GM19438 (cell line): ENCODE results near the gene PCBD2.
"Not testable (repeated sequence)": the region's sequence is repeated elsewhere in the genome, so short reads cannot be mapped to it uniquely, and the experiment has no call there.

Experiments
- ATAC-seq: cut with Tn5 transposase; IDR thresholded peaks from one replicate; pipeline ENCODE4 v1.9.1; 2021; ENCODE audit warnings: low read depth; ENCODE audit not compliant: unreplicated experiment

The PCBD2 gene

DNA sequence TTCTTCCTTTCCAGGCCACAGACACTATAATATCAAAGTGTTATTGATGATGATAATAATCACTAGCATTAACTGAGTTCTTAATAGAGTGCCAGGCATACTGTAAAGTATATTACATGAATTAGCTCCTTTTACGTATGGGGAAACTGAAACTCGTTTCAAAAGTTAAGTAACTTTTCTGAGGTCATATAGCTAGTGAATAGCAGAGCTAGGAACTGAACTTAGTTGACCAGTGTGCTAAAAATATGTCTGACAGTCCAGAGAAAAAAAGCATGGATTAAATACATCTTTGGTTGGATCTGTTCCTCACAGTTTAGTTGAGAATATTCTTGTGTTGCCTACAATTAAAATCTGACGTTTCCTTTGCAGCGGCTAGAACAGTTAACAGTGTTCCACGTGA lies 44.4 kb downstream of the PCBD2 start:
- ATAC-seq, result no peak

DNA sequence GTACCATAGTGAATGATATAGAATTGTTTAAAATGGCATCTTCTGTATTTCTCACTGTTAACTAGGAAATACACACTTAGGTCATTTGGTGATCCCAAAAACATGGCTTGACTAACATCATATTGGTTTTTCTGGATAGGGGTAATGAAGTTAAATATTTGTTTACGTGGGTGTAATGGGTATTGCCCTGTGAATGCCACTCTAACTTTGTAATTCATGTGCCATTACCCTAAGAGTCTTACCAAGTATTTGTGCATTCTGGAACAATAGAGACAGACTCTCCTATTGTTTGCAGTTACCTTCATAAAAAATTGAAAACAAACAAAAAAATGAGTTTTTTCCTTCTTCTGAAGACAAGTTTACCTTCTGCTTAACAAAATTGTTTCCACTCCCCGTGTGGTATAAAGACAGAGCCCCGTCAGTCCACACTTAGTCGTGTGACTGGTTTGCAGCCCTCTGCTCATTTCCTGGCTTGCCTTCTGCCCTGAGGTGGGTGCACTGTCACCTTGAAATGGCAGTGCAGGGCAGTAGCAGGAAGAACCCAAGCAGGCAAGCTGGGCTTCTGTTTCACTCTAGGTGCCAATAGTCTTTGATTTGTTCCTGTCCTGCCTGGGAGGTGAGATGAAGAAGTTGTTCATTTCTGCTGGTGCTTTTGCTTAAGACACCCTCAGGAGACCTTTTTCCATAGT lies 53.1 kb downstream of the PCBD2 start:
- no peak for ATAC-seq

DNA sequence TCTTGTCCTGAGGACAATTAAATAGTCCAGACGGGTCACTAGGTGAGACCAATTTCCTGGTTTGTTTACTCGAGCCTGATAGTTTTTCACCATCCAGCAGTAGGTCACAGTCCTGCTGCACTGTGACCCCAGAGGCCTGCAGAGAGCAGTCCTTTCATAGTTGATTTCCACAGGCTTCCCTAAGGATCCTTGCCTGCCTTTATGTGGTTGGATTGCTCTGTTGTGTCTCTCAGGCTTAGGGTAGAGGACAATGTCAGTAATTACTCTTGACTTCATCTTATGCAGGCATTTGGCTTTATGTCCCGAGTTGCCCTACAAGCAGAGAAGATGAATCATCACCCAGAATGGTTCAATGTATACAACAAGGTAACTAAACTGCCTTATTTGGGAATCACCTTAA lies 53.8 kb downstream of the PCBD2 start:
- ATAC-seq, result no peak

DNA sequence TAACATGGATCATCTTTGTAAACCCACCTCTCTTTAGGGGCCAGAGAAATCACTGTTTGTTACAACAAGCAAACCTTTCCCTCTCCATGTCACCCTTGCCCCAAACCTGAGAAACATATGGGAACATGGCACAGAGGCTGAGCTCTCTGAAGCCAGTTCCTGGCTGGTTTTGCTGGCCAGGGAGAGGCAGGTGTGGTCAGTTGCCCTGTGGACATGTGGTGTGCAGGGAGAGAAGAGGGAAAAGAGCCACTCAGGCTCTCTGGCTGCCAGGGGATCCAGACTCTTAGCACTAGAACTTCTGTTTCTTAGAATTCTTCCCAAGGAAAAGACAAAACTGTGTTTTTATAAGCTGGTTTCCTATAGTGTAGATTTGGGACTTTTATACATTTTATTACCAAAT lies 58.2 kb downstream of the PCBD2 start:
- no peak for ATAC-seq

DNA sequence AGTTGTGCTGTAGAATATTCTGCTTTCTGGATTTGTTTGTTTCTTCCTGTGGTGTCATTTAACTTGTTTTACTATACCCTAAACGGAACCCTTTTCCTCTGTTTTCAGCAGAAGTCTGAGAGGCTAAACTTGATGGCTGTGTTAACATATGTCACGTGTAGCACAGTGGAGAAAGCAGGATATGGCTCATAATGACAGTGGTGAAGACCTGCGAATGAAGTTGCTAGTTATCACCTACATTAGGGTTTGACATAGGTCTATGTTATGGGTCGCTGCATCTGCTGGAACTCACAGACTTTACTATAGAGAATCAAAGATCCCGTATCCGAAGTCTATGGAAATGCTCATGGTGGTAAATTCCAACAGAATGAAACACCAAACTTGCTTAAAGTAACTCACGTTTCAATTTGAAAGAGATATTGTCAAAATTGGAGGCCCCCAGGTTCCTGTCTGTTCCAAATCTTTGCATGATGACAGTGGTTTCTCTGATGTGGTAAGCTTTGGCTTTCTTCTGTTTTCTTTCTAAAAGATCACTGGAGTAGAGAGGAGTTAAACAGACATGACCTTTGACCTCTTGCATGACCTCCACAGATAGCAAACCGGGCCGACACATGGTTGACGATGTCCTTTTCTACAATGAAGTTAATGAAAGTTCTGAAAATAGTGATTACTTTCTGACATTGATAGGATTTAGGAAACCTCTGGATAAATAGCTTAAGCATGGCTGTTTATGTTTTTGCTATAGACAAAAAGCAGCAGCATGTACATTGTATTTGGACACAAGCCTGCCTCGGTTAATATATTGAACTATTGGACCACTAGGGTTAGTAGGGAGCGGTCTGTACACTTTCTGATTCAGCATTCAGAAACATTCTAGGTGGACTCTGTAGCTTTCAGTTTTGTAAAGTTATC lies 59.7 kb downstream of the PCBD2 start:
- no peak for ATAC-seq

DNA sequence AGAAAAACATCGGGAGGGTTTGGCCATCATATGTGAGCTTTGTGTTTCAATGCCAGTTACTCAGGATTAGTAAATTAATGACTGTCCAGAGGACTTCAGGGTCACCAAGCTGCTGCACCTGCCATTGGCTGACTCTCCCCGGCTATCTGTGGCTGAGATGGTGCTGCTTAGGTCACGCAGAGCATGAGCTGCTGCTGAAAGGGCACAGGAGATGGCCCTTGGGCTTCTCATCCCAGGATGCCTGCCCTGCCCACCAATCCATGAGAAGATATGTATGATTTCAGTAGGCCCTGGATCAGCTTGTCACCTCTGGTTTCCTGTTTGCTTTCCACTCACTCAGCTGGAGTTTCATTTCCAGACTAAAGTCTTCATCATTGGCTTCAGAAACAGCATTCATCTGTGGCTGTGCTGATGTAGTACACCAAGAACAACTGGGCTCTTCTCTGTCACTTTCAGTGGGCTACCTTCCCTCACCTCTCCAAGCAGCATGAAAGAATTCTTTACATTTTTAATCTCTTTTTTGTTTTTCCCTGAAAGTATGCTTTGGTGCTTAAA lies 60.4 kb downstream of the PCBD2 start:
- no peak for ATAC-seq

DNA sequence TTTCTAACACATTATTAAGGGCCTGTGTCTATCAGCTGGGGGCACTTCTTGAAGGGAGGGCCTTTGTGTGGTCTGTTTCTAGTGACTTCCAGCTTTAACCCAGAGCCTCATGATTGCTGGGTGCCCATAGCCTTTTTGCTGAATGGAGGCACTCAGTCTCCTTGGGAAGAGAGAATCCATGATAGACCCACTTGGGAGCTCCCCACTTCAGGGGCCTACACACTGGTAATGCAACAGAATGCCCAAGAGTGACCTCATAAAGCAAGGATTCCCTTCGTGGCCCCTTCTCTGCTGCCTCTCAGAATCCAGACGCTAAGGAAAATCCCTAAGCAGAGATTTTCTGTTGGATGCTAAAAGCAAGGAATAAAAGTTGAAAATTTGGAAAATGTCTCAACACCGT lies 62.7 kb downstream of the PCBD2 start, which contains the start of gene CATSPER3:
CATSPER3 (plus strand) TSS at position 301 of the 400 bp plus-strand sequence; CDS start at position 386, 85 bp downstream.
- ATAC-seq, result no peak

DNA sequence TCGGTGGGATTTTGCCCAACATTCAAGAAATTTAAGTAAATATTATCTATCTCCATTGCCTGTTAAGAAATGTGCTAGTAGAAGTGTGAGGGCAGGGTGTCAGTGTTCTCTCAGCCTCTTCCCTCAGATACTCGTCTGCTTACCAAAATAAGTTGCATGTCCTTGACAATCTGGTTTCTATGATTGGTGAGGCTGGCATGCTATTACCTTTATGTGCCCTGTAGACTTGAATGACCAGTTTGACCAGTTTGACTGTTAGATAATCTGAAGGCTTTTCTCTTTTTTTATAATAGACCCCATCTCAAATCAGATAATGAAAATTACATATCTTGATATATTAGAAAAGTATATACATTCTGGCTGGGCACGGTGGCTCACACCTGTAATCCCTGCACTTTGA lies 63.1 kb downstream of the PCBD2 start:
- ATAC-seq, result no peak

DNA sequence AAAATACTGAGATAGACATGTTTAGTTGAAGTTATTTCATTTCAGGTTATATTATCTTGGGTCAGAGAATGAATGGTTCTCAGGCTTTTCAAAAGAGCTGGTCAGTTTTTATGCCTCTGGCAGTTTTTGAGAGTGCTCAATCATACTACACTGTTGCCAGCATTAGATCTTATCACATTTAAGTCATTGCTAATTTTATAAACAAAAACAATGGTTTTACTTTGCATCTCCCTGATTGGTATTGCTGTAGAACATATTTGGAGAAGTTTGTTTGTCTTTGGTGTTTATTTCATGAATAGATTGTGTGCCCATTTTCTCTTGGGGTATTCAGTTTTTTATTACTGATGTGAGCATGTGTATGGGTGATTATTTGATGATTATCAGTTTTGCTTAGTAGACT lies 64.2 kb downstream of the PCBD2 start:
- ATAC-seq, result no peak

DNA sequence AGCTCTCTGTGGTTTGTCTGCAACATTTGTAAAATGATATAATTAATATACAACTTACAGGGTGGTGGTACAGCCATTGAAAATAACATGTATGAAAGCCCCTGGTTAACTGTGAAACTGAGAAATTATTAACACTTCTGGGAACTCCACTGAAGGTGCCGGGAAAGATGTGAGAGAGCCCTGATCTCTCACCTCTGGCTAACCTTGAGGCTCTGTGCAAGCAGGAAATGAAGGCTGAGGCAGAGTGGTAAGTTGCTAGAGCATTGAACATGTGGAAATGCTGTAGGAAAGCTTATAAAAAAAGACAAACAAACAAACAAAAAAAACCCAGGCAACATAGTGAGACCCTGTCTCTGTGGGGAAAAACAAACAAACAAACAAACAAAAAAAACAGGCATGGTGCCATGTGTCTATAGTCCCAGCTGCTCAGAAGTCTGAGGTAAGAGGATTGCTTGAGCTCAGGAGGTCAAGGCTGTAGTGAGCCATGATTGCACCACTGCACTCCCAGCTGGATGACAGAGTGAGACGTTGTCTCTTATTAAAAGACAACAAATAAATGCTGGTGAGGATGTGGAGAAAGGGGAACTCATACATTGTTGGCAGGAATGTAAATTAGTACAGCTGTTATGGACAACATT lies 70.3 kb downstream of the PCBD2 start:
- no peak for ATAC-seq

DNA sequence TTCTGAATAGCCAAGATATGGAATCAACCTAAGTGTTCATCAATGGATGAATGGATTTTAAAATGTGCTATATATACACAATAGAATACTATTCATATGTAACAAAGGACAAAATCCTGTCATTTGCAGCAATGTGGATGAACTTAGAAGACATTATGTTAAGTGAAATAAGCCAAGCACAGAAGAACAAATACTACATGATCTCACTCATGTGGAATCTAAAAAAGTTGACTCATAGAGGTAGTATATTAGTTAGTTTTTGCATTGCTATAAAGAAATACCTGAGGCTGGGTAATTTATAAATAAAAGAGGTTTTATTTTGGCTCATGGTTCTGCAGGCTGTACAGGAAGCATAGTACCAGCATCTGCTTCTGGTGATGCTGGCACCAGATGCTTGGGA lies 70.9 kb downstream of the PCBD2 start:
- no peak for ATAC-seq

DNA sequence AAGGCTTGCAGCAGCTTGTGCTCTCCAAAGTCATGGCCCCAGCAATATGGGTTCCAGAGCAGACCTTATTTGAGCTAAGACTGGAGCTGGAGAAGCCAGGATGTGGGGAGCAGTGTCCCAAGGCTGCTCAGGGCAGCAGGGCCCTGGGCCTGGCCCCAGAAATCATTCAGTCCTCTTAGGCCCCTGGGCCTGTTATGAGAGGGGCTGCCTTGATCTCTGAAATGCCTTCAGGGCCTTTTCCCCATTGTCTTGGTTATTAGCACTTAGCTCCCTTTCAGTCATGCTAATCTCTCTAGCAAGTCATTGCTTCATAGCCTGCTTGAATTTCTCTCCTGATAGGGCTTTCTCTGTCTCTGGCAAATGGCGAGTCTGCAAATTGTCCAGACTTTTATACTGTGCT lies 71.9 kb downstream of the PCBD2 start:
- no peak for ATAC-seq

DNA sequence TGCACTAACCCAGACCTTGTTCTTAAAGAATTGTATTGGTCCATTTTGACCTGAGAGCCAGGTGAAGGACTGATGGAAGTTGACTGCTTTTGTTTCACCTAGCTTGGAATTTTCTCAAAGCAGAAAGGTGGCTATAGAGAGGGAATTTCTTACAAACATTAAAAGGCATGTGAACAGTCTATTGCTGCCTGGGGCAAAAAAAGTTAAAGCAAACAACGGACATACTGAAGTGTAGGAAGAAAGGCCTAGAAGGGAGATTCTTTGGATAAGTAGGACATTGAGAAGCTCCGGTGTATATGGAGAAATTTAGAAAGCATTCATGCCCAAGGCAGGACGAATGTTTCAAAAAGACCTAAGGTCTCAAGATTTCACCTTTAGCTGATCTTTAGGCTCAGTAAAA lies 74.5 kb downstream of the PCBD2 start:
- ATAC-seq, result no peak

DNA sequence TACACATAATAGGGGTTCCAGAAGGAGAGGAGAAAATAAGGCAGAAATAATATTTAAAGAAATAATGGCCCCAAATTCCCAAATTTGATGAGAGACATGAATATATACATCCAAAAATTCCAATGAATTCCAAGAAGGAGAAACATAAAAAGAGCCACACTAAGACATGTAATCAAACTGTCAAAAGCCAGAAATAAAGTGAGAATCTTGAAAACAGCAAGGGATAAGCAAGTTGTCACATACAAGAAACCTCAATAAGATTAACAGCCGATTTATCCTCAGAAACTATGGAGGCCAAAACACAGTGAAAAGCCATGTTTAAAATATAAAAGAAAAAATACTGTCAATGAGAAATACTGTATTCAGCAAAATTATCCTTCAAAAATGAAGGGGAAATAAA lies 77.3 kb downstream of the PCBD2 start:
- no peak for ATAC-seq

DNA sequence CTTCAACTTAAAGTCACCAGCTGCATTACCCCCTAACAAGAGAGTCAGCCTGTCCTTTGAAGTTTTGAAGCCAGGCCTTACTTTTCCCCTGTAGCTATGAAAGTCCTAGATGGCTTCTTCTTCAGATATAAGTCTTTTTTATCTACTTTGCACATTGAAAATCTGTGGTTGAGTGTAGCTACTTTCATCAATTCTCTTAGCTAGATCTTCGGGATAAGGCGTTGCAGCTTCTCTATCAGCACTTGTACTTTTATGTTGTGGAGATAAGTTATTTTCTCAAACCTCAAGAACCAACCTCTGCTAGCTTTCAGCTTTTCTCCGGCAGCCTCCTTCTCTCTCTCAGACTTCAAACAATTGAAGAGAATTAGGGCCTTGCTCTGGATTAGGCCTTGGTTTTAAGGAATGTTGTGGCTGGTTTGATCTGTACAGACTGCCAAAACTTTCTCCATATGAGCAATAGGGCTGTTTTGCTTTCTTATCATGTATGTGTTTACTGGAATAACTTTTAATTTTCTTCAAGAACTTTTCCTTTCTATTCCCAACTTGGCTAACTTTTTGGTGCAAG lies 84.4 kb downstream of the PCBD2 start:
- no peak for ATAC-seq

DNA sequence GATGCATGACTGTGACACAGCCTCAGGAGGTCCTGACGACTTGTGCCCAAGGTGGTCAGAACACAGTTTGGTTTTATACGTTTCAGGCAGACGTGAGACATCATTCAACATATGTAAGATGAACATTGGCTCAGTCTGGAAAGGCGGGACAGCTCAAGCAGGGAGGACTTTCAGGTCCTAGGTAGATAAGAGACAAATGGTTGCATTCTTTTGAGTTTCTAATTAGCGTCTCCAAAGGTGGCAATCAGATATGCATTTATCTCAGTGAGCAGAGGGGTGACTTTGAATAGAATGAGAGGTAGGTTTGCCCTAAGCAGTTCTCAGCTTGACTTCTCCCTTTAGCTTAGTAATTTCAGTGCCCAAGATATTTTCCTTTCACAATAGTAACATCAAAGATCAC lies 85.3 kb downstream of the PCBD2 start:
- not testable (repeated sequence) for ATAC-seq

DNA sequence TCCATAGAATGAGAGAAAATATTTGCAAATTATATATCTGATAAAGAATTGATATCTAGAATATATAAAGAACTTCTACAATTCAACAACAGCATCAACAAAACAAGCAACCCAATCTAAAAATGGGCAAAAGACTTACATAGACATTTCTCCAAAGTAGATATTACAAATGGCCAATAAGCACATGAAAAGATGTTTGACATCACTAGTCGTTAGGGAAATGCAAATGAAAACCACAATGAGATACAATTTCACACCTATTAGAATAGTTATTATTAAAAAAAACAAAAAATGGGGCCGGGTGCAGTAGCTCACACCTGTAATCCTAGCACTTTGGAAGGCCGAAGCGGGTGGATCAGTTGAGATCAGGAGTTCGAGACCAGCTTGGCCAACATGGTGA lies 87.2 kb downstream of the PCBD2 start:
- ATAC-seq, result no peak

DNA sequence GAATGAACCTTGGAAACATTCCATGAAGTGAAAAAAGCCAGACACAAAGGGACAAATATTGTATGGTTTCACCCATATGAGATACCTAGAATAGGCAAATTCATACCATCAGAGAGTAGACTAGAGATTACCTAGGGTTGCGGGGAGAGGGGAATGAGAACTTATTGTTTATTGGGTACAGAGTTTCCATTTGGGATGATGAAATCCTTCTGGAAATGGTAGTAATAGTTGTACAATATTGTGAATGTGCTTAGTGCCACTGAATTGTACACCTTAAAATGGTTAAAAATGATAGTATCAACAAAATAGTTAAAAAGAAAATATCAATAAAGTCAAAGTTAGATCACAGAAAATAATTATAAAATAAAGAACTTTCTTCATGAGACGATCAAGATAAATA lies 88.2 kb downstream of the PCBD2 start:
- ATAC-seq, result no peak

DNA sequence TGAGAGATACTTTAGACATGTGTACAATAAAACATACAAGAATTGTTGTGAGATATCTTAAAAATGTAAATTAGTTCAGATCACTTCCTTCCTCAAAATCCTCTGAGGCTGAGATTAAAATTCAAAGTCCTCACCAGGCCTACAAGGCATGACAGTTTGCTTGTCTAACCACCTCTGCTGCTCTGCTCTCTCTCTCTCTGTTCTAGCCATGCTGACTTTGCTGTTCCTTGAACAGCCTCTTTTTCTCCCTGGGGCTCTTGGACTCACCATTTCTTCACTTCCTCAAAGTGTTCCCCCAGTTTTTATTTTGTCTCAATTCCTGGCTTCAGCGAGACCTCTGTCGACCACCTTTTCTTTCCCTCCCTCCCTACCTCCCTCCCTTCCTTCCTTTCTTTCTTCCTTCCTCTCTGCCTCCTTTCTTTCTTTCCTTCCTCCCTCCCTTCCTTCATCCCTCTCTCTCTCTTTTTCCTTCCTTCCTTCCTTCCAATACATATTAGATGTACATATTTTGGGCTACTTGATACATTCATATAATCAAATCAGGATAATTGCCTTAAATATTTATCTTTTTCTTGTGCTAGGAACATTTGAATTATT lies 89.7 kb downstream of the PCBD2 start:
- no peak for ATAC-seq

DNA sequence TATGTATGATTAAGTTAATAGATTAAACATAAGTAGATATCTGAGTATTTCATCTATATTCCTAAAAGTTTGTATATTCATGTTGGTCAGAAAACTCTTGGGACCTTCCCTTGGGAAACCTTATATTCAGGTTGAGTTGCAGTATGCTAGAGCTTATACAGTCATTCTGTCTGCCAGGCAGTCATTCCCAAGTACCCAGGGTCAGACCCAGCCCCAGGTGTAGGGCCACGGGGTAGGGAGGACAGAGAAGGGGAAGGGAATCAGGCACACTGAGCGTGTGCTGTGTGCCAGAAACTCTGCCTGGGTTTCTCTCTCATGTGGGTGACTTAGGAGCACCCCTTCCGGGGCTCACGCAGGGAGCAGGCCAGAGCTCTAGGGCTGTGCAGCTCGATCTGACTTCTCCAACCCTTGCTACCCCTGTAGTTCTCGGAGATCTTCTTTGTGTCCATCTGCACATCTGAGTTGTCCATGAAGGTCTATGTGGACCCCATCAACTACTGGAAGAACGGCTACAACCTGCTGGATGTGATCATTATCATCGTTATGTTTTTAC lies 91.0 kb downstream of the PCBD2 start:
- ATAC-seq, result no peak
